ENCODE data around the gene RNF19B.
A peak's percentile ranks its signal among the peaks of the same experiment; 100 is the strongest.

RNF19B gene

GRCh38 chr1:32981003-32981901 is 16.6 kb upstream of the RNF19B start:
- TF ChIP-seq YY1 (IDR thresholded peaks at IDR 0.05; ENCODE audit: low read depth) (no peak), NFIC (IDR thresholded peaks at IDR 0.05) (peak; percentile 27; the same call in 1 of the 2 replicates)

- no peak for TF ChIP-seq TAF1 (IDR thresholded peaks at IDR 0.05; ENCODE audit: low read depth)
- no peak for TF ChIP-seq EP300 (IDR thresholded peaks at IDR 0.05; ENCODE audit: borderline replicate concordance)
- TF ChIP-seq YY1 (IDR thresholded peaks at IDR 0.05; ENCODE audit: low read depth), result no peak
- no peak for TF ChIP-seq EGR1 (IDR thresholded peaks at IDR 0.05)
- no peak for TF ChIP-seq REST (IDR thresholded peaks at IDR 0.05; ENCODE audit: low read depth)
- no peak for TF ChIP-seq ZBTB7A (IDR thresholded peaks at IDR 0.05; ENCODE audit: low read depth)
- no peak for TF ChIP-seq RAD21 (IDR thresholded peaks at IDR 0.05; ENCODE audit: low read depth)
- no peak for TF ChIP-seq FOXM1 (IDR thresholded peaks at IDR 0.05; ENCODE audit: borderline replicate concordance, low read depth)
- TF ChIP-seq CREB1 (IDR thresholded peaks at IDR 0.05; ENCODE audit: low read depth), result no peak
- no peak for TF ChIP-seq NFIC (IDR thresholded peaks at IDR 0.05)
- no peak for TF ChIP-seq TEAD4 (IDR thresholded peaks at IDR 0.05)
- no peak for TF ChIP-seq MAX (IDR thresholded peaks at IDR 0.05)
- no peak for TF ChIP-seq USF1 (IDR thresholded peaks at IDR 0.05)
- no peak for TF ChIP-seq TCF12 (IDR thresholded peaks at IDR 0.05; ENCODE audit: low read depth)
- no peak for TF ChIP-seq CEBPB (IDR thresholded peaks at IDR 0.05)
Measured at GRCh38 chr1:32980080-32980479, 15.5 kb upstream of the RNF19B start.

GRCh38 chr1:32978854-32979253 is 14.2 kb upstream of the RNF19B start:
- TF ChIP-seq ZBTB7A (IDR thresholded peaks at IDR 0.05; ENCODE audit: low read depth) (no peak), NFIC (IDR thresholded peaks at IDR 0.05) (no peak), YY1 (IDR thresholded peaks at IDR 0.05; ENCODE audit: low read depth) (no peak), CEBPB (IDR thresholded peaks at IDR 0.05) (no peak), EP300 (IDR thresholded peaks at IDR 0.05; ENCODE audit: borderline replicate concordance) (no peak), RAD21 (IDR thresholded peaks at IDR 0.05; ENCODE audit: low read depth) (no peak), REST (IDR thresholded peaks at IDR 0.05; ENCODE audit: low read depth) (no peak), MAX (IDR thresholded peaks at IDR 0.05) (no peak), CREB1 (IDR thresholded peaks at IDR 0.05; ENCODE audit: low read depth) (no peak), TCF12 (IDR thresholded peaks at IDR 0.05; ENCODE audit: low read depth) (no peak), EGR1 (IDR thresholded peaks at IDR 0.05) (no peak), TAF1 (IDR thresholded peaks at IDR 0.05; ENCODE audit: low read depth) (no peak), TEAD4 (IDR thresholded peaks at IDR 0.05) (no peak), FOXM1 (IDR thresholded peaks at IDR 0.05; ENCODE audit: borderline replicate concordance, low read depth) (no peak), USF1 (IDR thresholded peaks at IDR 0.05) (no peak)

- TF ChIP-seq CEBPB (IDR thresholded peaks at IDR 0.05) (no peak), NFIC (IDR thresholded peaks at IDR 0.05) (no peak), TEAD4 (IDR thresholded peaks at IDR 0.05) (no peak), RAD21 (IDR thresholded peaks at IDR 0.05; ENCODE audit: low read depth) (no peak), USF1 (IDR thresholded peaks at IDR 0.05) (no peak), REST (IDR thresholded peaks at IDR 0.05; ENCODE audit: low read depth) (no peak), YY1 (IDR thresholded peaks at IDR 0.05; ENCODE audit: low read depth) (no peak), ZBTB7A (IDR thresholded peaks at IDR 0.05; ENCODE audit: low read depth) (no peak), CREB1 (IDR thresholded peaks at IDR 0.05; ENCODE audit: low read depth) (no peak), FOXM1 (IDR thresholded peaks at IDR 0.05; ENCODE audit: borderline replicate concordance, low read depth) (no peak), TAF1 (IDR thresholded peaks at IDR 0.05; ENCODE audit: low read depth) (no peak), MAX (IDR thresholded peaks at IDR 0.05) (no peak), EP300 (IDR thresholded peaks at IDR 0.05; ENCODE audit: borderline replicate concordance) (no peak), EGR1 (IDR thresholded peaks at IDR 0.05) (no peak), TCF12 (IDR thresholded peaks at IDR 0.05; ENCODE audit: low read depth) (no peak)
Measured at GRCh38 chr1:32977546-32978087, 13.0 kb upstream of the RNF19B start.
